HG03066 (cell line): ENCODE data around the gene TBL1XR1.

ENCODE experiments used
- ATAC-seq: cut with Tn5 transposase; IDR thresholded peaks from one replicate; pipeline ENCODE4 v1.9.1; 2021; ENCODE audit warnings: low read depth; ENCODE audit not compliant: unreplicated experiment

TBL1XR1 gene

DNA sequence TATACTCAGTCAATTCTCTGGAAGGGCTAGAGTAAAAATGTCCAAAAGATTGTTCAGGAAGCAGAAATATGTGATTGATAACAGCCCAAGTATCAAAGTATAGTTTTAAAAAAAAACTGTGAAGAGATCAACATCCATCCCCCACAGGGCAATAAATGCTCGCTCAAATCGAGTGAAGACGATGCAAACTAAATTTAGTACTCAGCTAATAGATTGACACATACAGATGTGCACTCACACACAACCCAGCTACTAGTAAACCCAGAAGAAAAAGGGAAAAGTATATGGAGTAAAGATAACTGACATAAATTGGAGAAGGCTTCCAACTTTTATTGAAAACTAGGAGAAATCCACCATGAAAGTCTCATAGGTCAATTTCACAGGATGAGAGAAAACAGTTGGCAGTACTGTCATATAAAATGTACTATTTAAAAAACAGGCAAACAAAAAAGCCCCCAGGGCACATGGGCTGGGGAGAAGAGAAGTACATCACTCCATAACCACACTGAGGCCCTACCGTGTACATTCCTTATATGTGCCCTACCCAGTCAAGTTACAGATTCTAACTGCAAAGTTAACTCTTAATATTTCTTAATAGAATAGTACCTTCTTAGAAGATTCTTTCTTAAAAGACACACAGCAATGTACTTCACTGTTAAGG, 125.7 kb downstream of the TBL1XR1 start:
- no peak for ATAC-seq

GRCh38 chr3:177069514-177070329, 127.6 kb downstream of the TBL1XR1 start:
- no peak for ATAC-seq

DNA sequence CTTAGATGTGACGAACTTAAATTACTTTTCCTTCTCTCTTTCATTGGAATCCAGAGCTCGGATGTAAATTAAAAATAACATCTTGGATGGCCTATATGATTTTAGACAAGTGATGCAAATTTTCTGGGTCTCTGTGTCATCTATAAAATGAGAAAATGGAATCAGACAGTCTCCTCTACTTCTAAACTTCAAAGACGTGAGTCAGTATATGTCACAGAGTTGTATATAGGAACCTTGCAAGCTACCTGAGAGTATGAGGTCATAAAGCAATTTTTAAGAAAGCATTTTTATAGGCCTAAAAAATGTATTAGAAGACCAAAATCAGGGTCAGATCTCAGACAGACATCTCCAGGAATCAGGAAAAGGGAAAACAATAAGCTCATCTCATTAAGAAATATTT, 128.3 kb downstream of the TBL1XR1 start:
- no peak for ATAC-seq

GRCh38 chr3:177066068-177066467, 131.2 kb downstream of the TBL1XR1 start:
- ATAC-seq = no peak

DNA sequence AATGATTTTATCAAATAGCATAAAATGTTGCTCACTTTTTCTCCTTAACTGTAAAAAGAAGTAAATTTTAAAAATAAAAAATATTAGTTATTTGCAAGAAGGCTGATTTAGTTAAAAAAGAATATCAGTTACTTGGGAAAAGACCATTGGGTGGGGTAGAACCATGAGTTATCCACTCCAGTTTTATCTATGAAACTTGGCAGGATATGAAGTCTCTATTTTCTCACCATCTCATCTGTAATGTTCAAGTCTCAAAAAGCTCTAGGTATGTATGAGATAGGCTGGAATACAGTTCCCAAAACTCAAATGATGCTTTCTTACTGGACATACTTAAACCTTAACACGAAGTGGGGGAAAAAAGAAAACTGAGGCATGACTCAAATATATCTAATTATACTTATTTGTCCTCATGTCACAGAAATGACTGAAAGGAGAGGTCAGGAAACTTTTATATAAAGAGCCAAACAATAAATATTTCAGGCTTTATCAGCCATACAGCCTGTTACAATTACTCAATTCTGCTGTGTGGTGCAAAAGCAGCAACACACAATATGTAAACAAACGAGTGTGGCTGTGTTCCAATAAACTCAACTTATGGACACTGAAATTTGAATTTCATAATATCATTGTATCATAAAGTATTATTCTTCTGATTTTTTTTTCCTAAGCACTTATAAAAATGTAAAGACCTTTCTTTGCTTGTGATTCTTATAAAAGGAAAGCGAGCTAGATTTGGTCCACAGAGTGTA, 131.8 kb downstream of the TBL1XR1 start:
- no peak for ATAC-seq

GRCh38 chr3:177062052-177062732, 135.1 kb downstream of the TBL1XR1 start:
- ATAC-seq = no peak

GRCh38 chr3:177061369-177061768, 135.9 kb downstream of the TBL1XR1 start:
- no peak for ATAC-seq

DNA sequence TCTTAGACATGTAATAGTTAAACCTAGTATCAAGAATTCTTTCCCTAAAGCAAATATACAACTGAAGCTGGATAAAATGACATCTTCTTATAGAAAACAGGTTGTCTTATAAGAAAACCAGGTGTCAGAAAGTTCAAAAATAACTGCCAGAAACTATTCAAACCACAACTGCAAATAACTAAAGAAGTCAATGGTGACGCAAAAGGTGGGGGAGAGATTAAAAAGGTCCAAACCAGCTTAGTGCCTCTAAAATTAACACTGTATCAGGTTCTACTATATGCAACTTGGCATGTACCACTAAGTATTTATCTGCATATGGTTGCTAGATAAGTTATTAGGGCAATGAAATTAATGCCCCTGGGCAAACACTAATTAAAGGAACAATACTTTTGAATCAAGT, 136.8 kb downstream of the TBL1XR1 start:
- no peak for ATAC-seq

DNA sequence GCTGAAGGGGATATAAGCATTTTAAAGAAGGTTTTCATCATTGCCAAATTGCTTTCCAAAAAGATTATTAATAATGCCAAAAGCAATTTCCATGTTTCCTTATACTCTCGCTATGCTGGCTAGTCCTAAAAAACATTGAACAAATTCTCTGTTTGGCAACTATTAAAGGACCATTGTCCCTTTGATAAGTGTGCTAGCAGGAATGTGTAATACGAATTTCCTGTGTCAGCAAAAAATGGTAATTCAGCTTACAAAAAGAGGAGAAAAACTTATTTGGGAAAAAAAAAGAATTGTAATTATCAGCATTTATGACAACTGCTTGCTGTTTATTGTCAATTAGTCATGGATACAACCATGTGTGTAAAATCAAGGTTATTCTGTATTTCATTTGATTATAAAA, 138.6 kb downstream of the TBL1XR1 start:
- no peak for ATAC-seq

DNA sequence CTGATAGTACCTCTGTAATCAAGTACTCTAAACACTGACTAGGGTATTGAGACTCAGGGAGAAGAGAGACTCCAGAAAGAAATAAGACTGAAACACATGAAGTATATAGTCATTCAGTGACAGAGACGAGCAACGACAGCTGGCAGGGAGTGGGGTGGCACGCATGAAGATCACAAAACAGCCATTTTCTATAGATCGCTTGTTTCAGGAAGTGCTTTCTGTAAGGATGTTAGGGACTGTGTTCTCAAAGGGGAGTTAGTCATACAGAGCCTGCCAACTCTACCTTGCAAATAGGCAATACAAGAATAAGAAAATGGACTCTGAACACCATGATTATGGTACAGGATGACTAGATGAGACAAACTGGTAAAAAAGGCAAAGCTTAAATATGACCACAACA, 139.5 kb downstream of the TBL1XR1 start:
- peak; percentile 91 for ATAC-seq

GRCh38 chr3:177056927-177057326, 140.4 kb downstream of the TBL1XR1 start:
- ATAC-seq = no peak

- no peak for ATAC-seq
Observed at GRCh38 chr3:177055605-177056571, 141.4 kb downstream of the TBL1XR1 start.

DNA sequence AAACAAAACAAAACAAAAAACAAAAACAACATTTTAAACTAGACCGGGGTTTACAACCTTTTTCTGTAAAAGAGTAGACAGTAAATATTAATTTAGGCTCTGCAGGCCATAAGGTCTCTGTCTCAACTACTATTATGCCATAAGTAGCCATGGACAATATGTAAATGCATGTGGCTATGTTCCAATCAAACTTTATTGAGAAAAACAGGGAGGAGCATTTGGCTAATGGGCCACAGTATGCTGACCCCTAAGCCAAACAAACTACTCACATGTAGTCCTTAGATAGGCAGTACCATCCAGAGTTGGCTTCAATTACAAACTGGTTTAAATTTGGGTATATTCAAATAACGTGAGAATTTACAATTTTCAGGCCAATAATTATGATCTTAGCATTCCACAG, 144.2 kb downstream of the TBL1XR1 start:
- ATAC-seq = no peak

DNA sequence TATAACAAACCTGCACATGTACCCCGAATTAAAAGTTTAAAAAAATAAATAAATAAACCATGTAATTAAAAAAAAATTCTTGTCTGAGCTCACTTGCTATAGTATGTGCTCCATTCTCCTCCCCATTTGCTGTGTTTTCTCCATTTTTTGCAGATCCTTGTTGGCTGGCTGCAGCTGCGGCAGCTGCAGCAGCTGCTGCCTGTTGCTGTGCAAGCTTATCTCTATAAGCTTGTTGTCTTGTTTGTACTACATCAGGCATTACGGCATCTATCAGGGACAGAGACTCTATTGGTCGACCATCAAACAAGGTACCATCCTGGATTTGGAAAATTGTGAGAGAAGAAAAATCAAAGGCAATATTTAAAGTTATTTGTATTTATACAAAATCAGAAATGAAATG, 145.9 kb downstream of the TBL1XR1 start:
- no peak for ATAC-seq

GRCh38 chr3:177050501-177051237, 146.6 kb downstream of the TBL1XR1 start:
- no peak for ATAC-seq

DNA sequence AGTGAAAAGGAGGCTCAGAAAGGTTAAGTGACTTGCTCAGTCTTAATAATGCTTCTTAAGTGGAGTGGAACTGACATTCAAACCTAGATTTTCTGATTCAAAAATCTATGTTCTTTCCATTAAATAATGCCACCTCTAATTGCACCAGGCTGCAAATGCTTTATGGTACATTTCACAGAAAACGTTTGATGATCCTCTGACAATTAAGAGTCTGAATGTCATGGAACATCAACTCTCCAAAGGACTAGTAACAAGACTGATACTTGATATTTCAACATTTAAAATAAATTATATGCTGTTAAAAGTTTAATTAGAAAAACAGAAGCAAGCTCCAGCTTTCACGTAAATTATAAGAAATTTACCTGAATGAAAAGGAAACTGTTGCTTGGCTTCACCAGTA, 151.5 kb downstream of the TBL1XR1 start:
- ATAC-seq = no peak

GRCh38 chr3:177045222-177045621, 152.1 kb downstream of the TBL1XR1 start:
- ATAC-seq = no peak

GRCh38 chr3:177041730-177042551, 155.3 kb downstream of the TBL1XR1 start:
- ATAC-seq = peak; percentile 49
